Measurements from ENCODE around the gene CYTH1.

- TF ChIP-seq BHLHE40 (IDR thresholded peaks at IDR 0.05; ENCODE audit: borderline replicate concordance) (no peak), FOXM1 (IDR thresholded peaks at IDR 0.05; ENCODE audit: borderline replicate concordance) (no peak), SP1 (IDR thresholded peaks at IDR 0.05) (no peak), FOXK2 (IDR thresholded peaks at IDR 0.05) (no peak), PKNOX1 (IDR thresholded peaks at IDR 0.05) (no peak), SUZ12 (IDR thresholded peaks at IDR 0.05) (no peak), NFRKB (IDR thresholded peaks at IDR 0.05) (no peak), LEF1 (IDR thresholded peaks at IDR 0.05; ENCODE audit: borderline replicate concordance) (no peak), HDGF (IDR thresholded peaks at IDR 0.05; ENCODE audit: borderline replicate concordance) (no peak), TARDBP (IDR thresholded peaks at IDR 0.05) (no peak), ARNT (IDR thresholded peaks at IDR 0.05) (no peak), FOXA1 (IDR thresholded peaks at IDR 0.05) (no peak)
Observed at GRCh38 chr17:78693346-78694083, 88.6 kb downstream of the CYTH1 start.

Data from HEK293T (cell line).